HepG2 (cell line): ENCODE data around the gene AGRP. TPM values are rescaled to one million over a fixed set of nuclear protein-coding genes. Genes with fewer than 3 reads are reported as not detected.
A peak's percentile ranks its signal among the peaks of the same experiment; 100 is the strongest.

Experiments used
- AGO1 ChIP-seq: fragments of 200-400 bp; formaldehyde crosslinking; IDR thresholded peaks from 2 replicates; pipeline ENCODE4 v1.6.1; 2017; ENCODE audit warnings: mild to moderate bottlenecking, low read depth, low read length, moderate library complexity; ENCODE audit not compliant: poor library complexity, severe bottlenecking
- CBFB ChIP-seq: sonication (generic); formaldehyde crosslinking; IDR thresholded peaks from 2 replicates; pipeline ENCODE4 v1.4.0; 2020; ENCODE audit warnings: missing genetic modification reagents
- CHCHD3 ChIP-seq: sonication (generic); formaldehyde crosslinking; IDR thresholded peaks from 2 replicates; pipeline ENCODE4 v1.8.0; 2022; ENCODE audit warnings: mild to moderate bottlenecking, missing genetic modification reagents, moderate library complexity
- DR1 ChIP-seq: sonication (generic); formaldehyde crosslinking; IDR thresholded peaks from 2 replicates; pipeline ENCODE4 v1.8.0; 2021; ENCODE audit warnings: mild to moderate bottlenecking, missing genetic modification reagents, inconsistent platforms
- ERF ChIP-seq: IDR thresholded peaks from 2 replicates; pipeline ENCODE4 v1.6.1; 2018; ENCODE audit warnings: missing biosample characterization, missing genetic modification reagents
- JARID2 ChIP-seq: sonication (generic); formaldehyde crosslinking; IDR thresholded peaks from 2 replicates; pipeline ENCODE4 v1.8.1; 2023; ENCODE audit warnings: missing genetic modification reagents, inconsistent platforms; ENCODE audit not compliant: insufficient replicate concordance
- KLF6 ChIP-seq: IDR thresholded peaks from 2 replicates; pipeline ENCODE4 v1.8.0; 2016; ENCODE audit warnings: missing biosample characterization, missing genetic modification reagents
- LCORL ChIP-seq, 2 experiments: fragments of 450-650 bp in 1 of 2; sonication (generic) in 1 of 2; formaldehyde crosslinking in 1 of 2; IDR thresholded peaks; 2 replicates each; pipeline versions ENCODE4 v1.5.0 to v1.6.1; 2017 to 2020; ENCODE audit warnings: antibody characterized with exemption in 1 of 2, missing genetic modification reagents in 1 of 2
- MAFK ChIP-seq, 2 experiments: IDR thresholded peaks in 1 of 2; conservative IDR thresholded peaks in 1 of 2; 2 replicates each; pipeline ENCODE4 v1.6.1; 2011; ENCODE audit warnings: improper control_type of control experiment in 2 of 2, low read length in 2 of 2
- MED13 ChIP-seq: sonication (generic); formaldehyde crosslinking; IDR thresholded peaks from 2 replicates; pipeline ENCODE4 v1.5.0; 2020; ENCODE audit warnings: missing genetic modification reagents
- PAWR ChIP-seq: sonication (generic); formaldehyde crosslinking; IDR thresholded peaks from 2 replicates; pipeline ENCODE4 v1.4.0; 2020; ENCODE audit warnings: missing genetic modification reagents, mild to moderate bottlenecking, borderline replicate concordance
- SALL2 ChIP-seq: sonication (generic); formaldehyde crosslinking; IDR thresholded peaks from 2 replicates; pipeline ENCODE4 v1.8.1; 2023; ENCODE audit warnings: mild to moderate bottlenecking, missing genetic modification reagents, inconsistent platforms
- SOX6 ChIP-seq, 2 experiments: fragments of 450-650 bp in 1 of 2; sonication (generic) in 1 of 2; formaldehyde crosslinking in 1 of 2; IDR thresholded peaks; 2 replicates each; pipeline versions ENCODE4 v1.4.0 to v1.6.1; 2017 to 2020; ENCODE audit warnings: antibody characterized with exemption in 1 of 2, mild to moderate bottlenecking in 1 of 2, missing genetic modification reagents in 1 of 2
- TP53 ChIP-seq: sonication (generic); formaldehyde crosslinking; conservative IDR thresholded peaks from 2 replicates; pipeline ENCODE4 v1.4.0; 2020; ENCODE audit warnings: missing genetic modification reagents
- ZMAT3 ChIP-seq: sonication (generic); formaldehyde crosslinking; conservative IDR thresholded peaks from 2 replicates; pipeline ENCODE4 v1.7.0; 2021; ENCODE audit warnings: missing genetic modification reagents
- ZNF17 ChIP-seq: sonication (generic); formaldehyde crosslinking; IDR thresholded peaks from 2 replicates; pipeline ENCODE4 v1.5.0; 2020; ENCODE audit warnings: mild to moderate bottlenecking, missing genetic modification reagents
- ZNF224 ChIP-seq: sonication (generic); formaldehyde crosslinking; IDR thresholded peaks from 2 replicates; pipeline ENCODE4 v1.5.0; 2020; ENCODE audit warnings: mild to moderate bottlenecking, missing genetic modification reagents
- ZNF496 ChIP-seq: sonication (generic); formaldehyde crosslinking; IDR thresholded peaks from 2 replicates; pipeline ENCODE4 v1.8.1; 2023; ENCODE audit warnings: mild to moderate bottlenecking, moderate library complexity, missing genetic modification reagents; ENCODE audit not compliant: insufficient replicate concordance
- ZNF878 ChIP-seq: sonication (generic); formaldehyde crosslinking; IDR thresholded peaks from 2 replicates; pipeline ENCODE4 v1.8.1; 2023; ENCODE audit warnings: mild to moderate bottlenecking, missing genetic modification reagents, moderate library complexity
- polyA plus RNA-seq, 8 experiments: library from polyadenylated mRNA; depleted of rRNA in 3 of 8; stranded (reverse) in 7 of 8; unstranded in 1 of 8; fragments of >200 nt; fragmentation: Illumina TruSeq in 4 of 8; extraction: Trizol in 4 of 8; gene quantifications; 2 replicates each; pipeline versions ENCODE4 v1.2.1 to v1.2.3, GENCODE V29; 2011 to 2016; ENCODE audit warnings: low read depth in 4 of 8, missing spikeins in 1 of 8, mixed read lengths in 1 of 8; ENCODE audit not compliant: insufficient read depth in 1 of 8
- total RNA-seq, 5 experiments: library from RNA; depleted of rRNA; stranded (reverse); fragments of >200 nt; fragmentation: Illumina TruSeq; extraction: Trizol; gene quantifications; 2 replicates each; pipeline ENCODE4 v1.2.3, GENCODE V29; 2016; ENCODE audit warnings: low read depth in 1 of 5
- TF ChIP-seq, protein P1 (sequence below): sonication (generic); formaldehyde crosslinking; IDR thresholded peaks from 2 replicates; pipeline ENCODE4 v1.5.0; 2020; ENCODE audit warnings: missing genetic modification reagents, mild to moderate bottlenecking, borderline replicate concordance
- TF ChIP-seq, protein P2 (sequence below): sonication (generic); formaldehyde crosslinking; IDR thresholded peaks from 2 replicates; pipeline ENCODE4 v1.4.0; 2020; ENCODE audit warnings: missing genetic modification reagents
- TF ChIP-seq, protein P3 (sequence below), 2 experiments: sonication (generic) in 1 of 2; formaldehyde crosslinking in 1 of 2; IDR thresholded peaks; 2 replicates each; pipeline versions ENCODE4 v1.4.0 to v1.6.1; 2018 to 2020; ENCODE audit warnings: missing genetic modification reagents in 2 of 2, borderline replicate concordance in 1 of 2, low read depth in 1 of 2, mild to moderate bottlenecking in 1 of 2, missing biosample characterization in 1 of 2
- TF ChIP-seq, protein P4 (sequence below): sonication (generic); formaldehyde crosslinking; IDR thresholded peaks from 2 replicates; pipeline ENCODE4 v1.8.0; 2023; ENCODE audit warnings: mild to moderate bottlenecking, missing genetic modification reagents

The AGRP gene
- total and polyA plus RNA-seq, 2 of the 13 experiments (the other 11 are each of a cell fraction or from before 2014, with no cell fraction given): not detected

DNA sequence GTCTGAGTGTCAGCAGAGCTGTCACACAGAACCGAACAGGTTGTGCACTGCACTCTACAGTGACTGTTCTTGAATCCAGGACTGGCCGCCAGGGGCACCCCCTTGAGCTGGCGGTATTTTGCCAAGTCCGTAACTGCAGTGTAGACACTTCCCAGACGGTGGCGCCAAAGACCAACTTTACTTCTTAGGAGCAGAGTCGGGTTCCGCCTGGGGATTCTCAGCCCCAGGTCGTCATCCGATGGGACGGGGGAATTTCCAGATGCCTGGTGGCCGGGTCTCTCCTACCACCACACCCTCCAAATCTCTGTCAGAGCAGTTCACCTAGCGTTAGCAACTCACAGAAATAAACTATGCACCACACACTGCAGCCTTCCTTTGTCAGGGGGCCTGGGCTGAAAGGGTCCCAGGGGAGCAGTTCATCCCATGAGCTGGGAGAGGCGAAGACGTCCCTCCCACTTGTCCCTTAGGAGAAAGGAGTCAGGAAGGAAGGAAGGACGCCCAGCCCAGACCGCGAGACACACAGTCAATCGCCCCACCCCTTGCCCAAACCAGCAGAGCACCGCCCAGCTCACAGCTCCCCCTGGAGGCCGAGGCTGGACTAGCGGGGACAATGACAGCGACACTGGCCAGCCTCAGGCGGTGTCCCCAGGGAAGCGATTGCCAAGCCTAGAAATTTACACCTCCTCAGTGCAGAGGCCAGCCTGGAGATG is 37.9 kb upstream of the AGRP start (continued):
- TF ChIP-seq, protein P1, sequence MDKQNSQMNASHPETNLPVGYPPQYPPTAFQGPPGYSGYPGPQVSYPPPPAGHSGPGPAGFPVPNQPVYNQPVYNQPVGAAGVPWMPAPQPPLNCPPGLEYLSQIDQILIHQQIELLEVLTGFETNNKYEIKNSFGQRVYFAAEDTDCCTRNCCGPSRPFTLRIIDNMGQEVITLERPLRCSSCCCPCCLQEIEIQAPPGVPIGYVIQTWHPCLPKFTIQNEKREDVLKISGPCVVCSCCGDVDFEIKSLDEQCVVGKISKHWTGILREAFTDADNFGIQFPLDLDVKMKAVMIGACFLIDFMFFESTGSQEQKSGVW: no peak
- TF ChIP-seq, protein P2, sequence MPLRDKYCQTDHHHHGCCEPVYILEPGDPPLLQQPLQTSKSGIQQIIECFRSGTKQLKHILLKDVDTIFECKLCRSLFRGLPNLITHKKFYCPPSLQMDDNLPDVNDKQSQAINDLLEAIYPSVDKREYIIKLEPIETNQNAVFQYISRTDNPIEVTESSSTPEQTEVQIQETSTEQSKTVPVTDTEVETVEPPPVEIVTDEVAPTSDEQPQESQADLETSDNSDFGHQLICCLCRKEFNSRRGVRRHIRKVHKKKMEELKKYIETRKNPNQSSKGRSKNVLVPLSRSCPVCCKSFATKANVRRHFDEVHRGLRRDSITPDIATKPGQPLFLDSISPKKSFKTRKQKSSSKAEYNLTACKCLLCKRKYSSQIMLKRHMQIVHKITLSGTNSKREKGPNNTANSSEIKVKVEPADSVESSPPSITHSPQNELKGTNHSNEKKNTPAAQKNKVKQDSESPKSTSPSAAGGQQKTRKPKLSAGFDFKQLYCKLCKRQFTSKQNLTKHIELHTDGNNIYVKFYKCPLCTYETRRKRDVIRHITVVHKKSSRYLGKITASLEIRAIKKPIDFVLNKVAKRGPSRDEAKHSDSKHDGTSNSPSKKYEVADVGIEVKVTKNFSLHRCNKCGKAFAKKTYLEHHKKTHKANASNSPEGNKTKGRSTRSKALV (CRISPR knock-in tag): 0 out of 2 replicates have a peak, but pooled peaks have one; percentile 57
- TF ChIP-seq, protein P3, sequence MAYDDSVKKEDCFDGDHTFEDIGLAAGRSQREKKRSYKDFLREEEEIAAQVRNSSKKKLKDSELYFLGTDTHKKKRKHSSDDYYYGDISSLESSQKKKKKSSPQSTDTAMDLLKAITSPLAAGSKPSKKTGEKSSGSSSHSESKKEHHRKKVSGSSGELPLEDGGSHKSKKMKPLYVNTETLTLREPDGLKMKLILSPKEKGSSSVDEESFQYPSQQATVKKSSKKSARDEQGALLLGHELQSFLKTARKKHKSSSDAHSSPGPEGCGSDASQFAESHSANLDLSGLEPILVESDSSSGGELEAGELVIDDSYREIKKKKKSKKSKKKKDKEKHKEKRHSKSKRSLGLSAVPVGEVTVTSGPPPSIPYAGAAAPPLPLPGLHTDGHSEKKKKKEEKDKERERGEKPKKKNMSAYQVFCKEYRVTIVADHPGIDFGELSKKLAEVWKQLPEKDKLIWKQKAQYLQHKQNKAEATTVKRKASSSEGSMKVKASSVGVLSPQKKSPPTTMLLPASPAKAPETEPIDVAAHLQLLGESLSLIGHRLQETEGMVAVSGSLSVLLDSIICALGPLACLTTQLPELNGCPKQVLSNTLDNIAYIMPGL (CRISPR knock-in tag; IDR thresholded peaks at IDR 0.05; ENCODE audit: borderline replicate concordance in 1 of 2, low read depth in 1 of 2): peak; percentile 98 to 99
- no peak; the same call in 1 of the 2 replicates for TF ChIP-seq TP53 (CRISPR knock-in tag)
- TF ChIP-seq CHCHD3 (CRISPR knock-in tag): no peak
- no peak for TF ChIP-seq ZNF224 (CRISPR knock-in tag)
- no peak for TF ChIP-seq ZNF496 (CRISPR knock-in tag)
- TF ChIP-seq PAWR: no peak
- peak; percentile 92 for TF ChIP-seq ZMAT3 (CRISPR knock-in tag)
- no peak for TF ChIP-seq DR1 (CRISPR knock-in tag)
- TF ChIP-seq, protein P4, sequence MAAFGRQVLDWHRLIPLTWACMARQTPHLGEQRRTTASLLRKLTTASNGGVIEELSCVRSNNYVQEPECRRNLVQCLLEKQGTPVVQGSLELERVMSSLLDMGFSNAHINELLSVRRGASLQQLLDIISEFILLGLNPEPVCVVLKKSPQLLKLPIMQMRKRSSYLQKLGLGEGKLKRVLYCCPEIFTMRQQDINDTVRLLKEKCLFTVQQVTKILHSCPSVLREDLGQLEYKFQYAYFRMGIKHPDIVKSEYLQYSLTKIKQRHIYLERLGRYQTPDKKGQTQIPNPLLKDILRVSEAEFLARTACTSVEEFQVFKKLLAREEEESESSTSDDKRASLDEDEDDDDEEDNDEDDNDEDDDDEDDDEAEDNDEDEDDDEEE: no peak; the same call in 1 of the 2 replicates
- TF ChIP-seq AGO1: no peak
- 0 out of 2 replicates have a peak, but pooled peaks have one; percentile 73 for TF ChIP-seq KLF6 (CRISPR knock-in tag)
- no peak for TF ChIP-seq ZNF878 (CRISPR knock-in tag)
- no peak for TF ChIP-seq ZNF17 (CRISPR knock-in tag)
- TF ChIP-seq LCORL (IDR thresholded peaks at IDR 0.05): peak; percentile 51; the same call in 1 of the 2 replicates
- peak; percentile 86 for TF ChIP-seq LCORL (CRISPR knock-in tag; IDR thresholded peaks at IDR 0.05)
- no peak for TF ChIP-seq MED13
- peak; percentile 86 for TF ChIP-seq ERF (CRISPR knock-in tag)
- peak; percentile 66 to 71; a peak in 3 of 4 replicates for TF ChIP-seq MAFK (conservative IDR thresholded peaks at IDR 0.05 in 1 of 2, IDR thresholded peaks at IDR 0.05 in 1 of 2; ENCODE audit: low read length in 2 of 2)
- TF ChIP-seq SALL2 (CRISPR knock-in tag): peak; percentile 85; the same call in 1 of the 2 replicates
- peak; percentile 26; the same call in 1 of the 2 replicates for TF ChIP-seq CBFB (CRISPR knock-in tag)
- no peak for TF ChIP-seq SOX6 (IDR thresholded peaks at IDR 0.05)
- TF ChIP-seq SOX6 (CRISPR knock-in tag; IDR thresholded peaks at IDR 0.05): peak; percentile 53
- TF ChIP-seq JARID2 (CRISPR knock-in tag): peak; percentile 20
